GM21360 (cell line): ENCODE measurements around the gene ATP6V0C.

Experiments
- ATAC-seq: cut with Tn5 transposase; IDR thresholded peaks from one replicate; pipeline ENCODE4 v1.9.1; 2021; ENCODE audit warnings: mild to moderate bottlenecking, moderate library complexity; ENCODE audit not compliant: unreplicated experiment

Gene ATP6V0C

DNA sequence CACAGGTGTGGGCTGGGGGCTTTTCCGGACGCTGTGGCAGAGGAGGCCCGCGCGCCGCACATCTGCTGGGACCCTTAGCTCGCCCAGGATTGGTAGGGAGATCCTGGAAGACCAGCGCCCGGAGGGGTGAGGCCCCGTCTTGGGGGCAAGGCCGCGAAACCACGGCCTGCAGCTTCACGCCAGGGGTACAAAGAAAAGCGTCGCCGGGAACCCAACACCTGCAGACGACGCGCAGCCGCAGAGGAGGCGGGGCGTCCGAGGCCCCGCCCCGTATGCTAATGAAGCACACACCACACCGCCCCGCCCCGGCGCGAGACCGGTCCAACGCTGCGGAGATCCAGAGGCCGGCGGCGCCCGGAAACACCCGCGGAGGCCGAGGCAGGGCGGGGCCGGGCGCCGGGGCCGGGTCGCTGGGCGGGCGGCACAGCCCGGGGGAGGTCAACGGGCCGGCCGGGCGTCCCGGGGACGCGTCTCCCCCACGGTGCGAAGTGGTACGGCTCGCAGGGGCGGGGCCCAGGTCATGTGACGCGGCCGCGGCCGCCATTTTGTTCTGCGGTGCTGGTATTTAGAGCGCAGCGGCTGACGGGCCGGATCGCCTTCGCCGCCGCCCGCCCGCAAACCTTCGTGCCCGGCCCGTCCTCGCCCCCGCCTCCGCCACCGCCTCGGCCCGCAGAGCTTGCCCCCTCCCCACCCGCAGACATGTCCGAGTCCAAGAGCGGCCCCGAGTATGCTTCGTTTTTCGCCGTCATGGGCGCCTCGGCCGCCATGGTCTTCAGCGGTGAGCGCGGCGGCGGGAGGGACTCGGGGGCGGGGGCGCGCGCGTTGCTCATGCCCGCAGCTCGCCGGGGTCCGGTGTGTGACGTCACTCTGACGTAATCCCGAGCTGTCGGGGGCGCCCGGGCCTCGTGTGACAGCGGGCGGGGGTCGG, at the start of gene ATP6V0C:
Gene ATP6V0C (plus strand): TSS at position 548 of the 928 bp plus-strand sequence. CDS start 152 bp downstream, at position 700.
- peak; percentile 63 for ATAC-seq

DNA sequence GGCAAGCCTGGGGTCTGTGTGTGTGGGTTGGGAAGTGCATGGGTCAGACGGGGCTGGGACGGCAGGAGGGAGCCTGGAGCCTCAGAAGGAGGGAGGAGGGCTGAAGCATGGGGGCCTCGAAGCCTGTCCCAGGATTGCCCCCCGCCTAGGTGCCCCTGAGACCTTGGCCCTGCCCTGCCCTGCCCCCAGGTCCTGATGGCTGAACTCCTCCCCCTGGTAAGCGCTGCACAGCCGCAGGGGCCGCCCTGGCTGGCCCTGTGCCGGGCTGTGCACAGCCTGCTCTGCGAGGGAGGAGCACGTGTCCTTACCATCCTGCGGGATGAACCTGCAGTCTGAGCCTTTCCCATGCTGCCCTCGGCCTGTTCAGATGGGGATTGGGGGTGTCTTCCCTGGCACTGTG, 49.4 kb upstream of the ATP6V0C start:
- no peak for ATAC-seq

DNA sequence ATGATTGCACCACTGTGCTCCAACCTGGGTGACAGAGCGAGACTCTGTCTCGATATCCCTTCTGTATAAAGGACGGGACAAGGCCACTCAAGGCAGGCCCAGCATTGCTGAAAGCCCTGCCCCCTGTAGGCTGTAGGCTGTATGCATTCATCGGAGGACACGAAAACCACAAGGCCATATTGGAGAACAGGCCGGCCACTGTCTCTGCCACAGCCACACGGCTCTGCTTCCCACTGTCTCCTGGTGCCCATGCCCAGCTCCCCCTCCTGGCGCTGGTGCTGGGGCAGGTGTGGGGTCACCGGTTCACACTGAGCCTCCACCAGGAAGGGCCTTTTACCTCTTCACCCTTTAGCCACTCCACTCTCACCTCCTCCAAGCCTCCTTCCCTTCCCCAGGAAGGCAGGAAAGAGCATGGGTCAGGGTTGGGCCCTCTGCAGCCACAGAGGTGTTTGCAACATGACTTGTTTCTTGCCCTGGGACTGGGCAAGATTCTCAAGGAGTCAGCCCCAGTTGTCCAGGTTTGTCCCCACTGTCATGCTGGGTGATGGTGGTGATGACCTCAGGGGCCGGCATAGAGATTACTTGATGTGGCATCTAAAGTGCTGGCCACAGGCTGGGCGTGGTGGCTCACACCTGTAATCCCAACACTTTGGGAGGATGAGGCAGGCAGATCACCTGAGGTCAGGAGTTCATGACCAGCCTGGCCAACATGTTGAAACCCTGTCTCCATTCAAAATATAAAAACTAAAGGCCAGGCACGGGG, 47.9 kb upstream of the ATP6V0C start:
- ATAC-seq: no peak

DNA sequence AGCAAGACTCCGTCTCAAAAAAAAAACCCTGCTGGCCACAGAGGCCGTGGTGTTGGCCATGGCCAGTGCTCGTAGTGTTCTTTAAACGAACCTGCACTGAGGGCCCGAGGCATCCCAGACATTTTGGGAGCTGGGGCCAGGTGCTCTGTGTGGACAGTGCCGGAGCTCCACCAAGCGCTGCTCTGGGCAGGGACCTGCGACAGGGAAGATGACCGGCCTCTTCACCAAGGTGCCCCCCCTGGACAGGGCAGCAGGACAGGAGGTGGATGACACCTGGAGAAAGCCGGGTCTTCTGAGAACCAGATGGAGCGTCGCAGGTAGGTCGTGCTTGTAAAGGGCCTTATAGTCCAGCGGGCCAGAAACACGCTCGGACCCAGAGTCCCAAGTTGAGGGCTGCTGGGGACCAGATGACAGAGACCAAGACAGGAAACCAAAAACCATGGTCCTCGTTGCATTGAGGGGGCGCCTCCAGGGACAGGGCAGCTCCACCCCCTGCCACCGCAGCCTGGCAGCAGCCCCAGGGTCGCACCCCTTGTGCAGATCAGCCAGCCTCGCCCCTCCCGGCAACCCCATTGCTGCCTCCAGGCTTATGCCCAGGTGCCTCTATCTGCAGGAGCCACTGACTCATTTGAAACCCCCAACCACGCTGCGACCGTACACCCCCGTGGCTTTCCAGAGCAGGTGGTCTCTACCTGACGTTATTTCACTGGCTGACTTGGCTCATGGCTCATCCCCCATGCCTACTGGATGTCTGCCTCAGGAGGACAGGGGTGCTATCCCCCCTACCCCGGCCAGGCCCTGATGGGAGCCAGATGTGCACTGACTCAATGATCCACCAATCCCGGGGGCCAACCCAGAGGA, 46.9 kb upstream of the ATP6V0C start:
- no peak for ATAC-seq

DNA sequence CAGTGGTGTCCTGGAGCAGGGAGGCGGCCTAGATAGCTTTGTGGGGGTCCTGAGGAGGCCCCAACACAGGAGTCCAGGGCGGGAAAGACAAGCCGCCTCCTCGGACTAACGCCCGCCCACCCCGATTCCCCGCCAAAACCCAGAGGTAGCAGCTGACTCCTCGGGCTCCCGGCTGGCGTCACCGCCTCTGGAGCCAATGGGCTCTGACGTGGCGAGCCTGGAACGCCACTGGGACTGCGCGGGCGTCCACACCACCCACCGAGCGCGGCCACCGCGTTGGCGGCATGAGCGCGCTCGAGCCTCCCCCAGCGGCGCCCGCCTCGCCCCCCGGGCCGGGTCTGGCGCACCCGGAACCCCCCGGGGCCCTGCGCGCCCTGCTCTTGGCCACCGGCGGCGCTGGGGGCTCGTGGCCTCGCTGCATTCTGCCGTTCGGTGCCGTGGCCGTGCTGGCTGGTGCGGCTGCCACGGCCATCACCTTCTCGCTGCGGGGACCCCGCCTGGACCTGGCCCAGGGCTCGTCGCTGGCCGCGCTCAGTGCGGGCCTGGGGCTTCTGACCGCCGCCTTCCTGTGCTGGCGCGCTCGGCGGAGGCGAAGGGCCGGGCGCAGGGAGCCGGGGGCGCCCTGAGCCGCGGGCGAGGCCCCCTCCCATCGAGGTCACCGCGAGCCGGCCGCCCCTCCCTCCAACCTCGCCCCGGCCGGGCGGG, 46.1 kb upstream of the ATP6V0C start:
- no peak for ATAC-seq

DNA sequence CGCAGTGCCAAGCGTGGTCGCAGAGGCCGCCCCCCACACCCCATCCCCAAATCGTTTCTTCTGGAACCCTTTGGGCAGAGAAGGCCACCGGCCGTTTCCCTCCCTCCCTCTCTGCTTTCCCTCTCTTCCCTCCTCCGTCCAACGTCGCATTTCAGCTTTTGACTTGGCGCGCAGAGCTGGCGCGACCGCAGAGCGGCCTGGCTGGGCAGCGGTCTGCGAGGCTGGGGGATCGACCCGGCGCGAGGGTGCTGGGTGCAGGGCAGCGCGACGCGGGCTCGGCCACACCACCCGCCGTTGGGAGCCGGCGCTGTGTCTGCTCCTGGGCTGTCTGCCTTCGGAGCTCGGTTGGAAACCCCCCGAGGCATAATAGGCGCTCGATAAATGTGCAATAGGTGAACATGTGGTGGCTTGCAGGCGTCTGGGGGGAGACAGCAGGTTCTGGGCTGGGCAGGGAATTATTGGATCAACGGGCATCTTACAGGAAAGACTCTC, 45.5 kb upstream of the ATP6V0C start:
- ATAC-seq: no peak

DNA sequence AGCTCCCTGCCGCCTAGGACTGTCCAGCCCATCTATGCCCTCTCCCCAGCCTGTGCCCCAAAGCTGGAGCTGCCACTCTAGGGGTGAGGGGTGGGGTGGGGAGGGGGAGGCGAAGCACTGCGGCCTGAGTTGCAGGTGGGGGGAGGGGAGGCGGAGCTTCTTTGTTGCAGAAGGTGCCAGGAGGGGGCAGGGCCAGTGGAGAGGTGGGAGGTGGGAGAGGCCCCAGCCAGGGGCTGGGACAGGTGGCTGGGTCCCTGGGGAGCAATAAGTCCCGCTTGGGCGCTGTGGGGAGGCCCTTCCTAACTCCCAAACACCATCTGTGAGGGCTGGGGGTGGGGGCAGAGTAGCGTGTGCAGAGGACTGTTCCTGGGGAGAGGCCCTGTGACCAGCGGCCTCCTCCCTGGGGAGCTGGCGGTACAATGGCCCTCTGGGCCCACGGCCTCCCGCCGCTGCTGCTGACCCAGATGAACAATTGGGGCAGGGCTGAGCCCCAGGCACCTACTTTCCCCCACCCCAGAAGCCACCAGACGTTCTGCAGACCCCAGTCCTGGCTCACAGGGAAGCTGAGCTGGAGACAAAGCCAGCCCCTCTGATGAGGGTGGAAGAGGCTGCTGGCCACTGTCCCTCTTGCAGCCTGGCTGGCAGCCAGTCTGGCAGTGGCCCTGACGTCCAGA, 44.9 kb upstream of the ATP6V0C start:
- ATAC-seq: no peak

DNA sequence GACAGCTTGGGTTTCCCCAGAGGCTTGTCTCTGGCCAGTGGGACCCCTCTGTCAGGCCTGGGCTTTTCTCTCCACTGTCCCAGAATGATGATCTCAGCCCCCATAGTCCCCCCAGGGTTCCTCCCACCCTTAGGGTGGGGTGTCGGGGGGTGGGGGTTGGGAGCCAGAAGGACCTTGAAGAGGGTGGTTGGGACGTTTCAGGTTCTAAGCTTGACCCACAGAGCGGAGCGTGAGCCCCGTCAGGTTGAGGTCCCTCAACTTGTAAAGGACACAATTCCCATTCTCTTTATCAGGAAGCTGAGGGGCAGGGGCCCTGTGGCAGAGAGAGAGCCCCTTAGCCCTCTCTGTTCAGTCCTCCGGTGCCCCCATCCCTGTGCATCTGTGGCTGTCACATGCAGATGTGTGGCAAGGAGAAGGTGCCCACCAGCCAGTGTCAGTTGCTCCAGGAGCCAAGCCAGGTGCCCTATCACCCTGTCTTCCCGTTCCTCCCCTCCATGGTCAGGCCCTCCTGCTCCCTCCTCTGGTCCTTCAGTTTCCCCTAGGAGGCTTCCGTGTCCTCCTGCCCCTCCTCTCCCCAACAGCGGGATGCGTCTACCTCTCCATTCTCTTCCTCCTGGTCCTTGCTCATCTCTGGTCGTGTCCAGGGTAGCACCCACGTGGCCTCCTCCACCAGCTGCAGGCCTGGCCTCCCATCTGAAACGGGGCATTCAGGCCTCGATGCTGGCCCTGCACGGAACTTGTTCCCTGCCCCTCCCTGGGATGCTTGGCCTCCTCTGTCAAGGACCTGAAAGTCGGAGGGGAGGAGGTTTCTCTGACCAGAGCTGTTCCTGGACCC, 44.1 kb upstream of the ATP6V0C start:
- no peak for ATAC-seq

DNA sequence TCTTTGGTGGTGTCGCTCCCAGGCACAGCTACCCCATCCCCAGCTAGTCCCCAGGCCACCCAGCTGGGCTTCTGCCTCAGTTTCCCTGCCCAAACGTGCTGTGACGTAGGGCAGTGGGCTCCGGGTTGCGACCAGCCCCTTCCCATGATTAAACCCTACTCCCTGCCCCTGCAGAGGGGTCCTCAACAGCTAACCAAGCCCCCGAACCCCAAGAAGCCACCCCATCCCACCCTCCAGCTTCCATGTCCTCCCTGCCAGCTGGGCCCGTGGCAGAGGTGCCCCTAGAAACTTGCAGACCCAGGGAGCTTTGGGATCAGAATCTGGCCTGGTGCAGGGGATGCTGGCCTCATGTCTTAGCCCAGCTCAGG, 43.5 kb upstream of the ATP6V0C start:
- no peak for ATAC-seq

DNA sequence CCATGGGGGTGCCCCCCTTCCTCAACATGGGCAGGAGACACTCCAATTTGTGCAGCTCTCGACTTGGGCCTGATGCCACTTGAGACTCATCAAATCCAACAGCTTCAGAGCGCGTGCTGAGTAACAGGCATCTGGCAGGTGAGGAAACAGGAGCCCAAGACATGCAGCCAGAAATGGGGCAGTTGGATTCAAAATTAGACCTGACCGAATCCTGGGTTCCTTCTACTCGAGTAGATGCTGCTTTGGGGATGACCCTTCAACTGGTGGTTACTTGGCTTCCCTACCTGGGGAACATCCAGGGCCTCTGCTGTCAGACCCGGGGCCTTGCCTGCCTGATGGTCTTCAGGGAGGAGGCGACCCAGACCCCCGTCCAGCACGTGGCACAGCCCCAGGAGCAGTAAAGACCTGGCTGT, 43.1 kb upstream of the ATP6V0C start:
- no peak for ATAC-seq

DNA sequence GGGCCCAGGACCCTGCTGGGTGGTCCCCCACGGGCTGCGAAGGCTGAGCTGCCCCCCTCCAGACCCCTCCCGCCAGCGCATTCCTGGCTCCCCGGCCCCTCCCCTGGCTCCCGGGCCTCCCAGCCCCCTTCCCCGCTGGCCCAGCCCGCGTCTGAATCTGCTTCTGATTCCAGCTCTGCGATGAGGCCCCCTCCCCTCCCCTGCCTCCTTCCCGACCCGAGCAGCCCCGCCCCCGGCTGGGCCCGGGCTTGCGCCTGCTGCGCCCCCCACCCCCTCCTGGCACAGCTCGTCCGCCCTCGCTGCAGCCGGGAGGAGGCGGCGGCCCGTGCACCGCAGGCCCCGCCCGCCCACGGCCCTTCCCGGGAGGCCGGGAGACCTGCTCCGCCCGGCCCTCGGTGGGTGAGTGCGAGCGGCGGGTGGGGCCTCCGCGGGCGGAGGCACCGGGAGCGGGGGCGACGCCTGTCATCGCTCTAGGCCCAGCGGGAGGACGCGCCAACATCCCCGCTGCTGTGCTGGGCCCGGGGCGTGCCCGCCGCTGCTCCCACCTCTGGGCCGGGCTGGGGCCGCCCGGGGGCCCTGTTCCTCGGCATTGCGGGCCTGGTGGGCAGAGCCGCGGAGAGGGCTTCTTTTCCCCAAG, 42.6 kb upstream of the ATP6V0C start, which contains the start of gene NTN3:
Gene NTN3 (plus strand): TSS at position 282 of the 637 bp plus-strand sequence. CDS start 405 bp downstream, outside the sequence.
- ATAC-seq: no peak

DNA sequence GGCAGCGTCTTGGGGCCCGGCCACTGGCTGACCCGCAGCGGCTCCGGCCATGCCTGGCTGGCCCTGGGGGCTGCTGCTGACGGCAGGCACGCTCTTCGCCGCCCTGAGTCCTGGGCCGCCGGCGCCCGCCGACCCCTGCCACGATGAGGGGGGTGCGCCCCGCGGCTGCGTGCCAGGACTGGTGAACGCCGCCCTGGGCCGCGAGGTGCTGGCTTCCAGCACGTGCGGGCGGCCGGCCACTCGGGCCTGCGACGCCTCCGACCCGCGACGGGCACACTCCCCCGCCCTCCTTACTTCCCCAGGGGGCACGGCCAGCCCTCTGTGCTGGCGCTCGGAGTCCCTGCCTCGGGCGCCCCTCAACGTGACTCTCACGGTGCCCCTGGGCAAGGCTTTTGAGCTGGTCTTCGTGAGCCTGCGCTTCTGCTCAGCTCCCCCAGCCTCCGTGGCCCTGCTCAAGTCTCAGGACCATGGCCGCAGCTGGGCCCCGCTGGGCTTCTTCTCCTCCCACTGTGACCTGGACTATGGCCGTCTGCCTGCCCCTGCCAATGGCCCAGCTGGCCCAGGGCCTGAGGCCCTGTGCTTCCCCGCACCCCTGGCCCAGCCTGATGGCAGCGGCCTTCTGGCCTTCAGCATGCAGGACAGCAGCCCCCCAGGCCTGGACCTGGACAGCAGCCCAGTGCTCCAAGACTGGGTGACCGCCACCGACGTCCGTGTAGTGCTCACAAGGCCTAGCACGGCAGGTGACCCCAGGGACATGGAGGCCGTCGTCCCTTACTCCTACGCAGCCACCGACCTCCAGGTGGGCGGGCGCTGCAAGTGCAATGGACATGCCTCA, 41.9 kb upstream of the ATP6V0C start:
- ATAC-seq: no peak

DNA sequence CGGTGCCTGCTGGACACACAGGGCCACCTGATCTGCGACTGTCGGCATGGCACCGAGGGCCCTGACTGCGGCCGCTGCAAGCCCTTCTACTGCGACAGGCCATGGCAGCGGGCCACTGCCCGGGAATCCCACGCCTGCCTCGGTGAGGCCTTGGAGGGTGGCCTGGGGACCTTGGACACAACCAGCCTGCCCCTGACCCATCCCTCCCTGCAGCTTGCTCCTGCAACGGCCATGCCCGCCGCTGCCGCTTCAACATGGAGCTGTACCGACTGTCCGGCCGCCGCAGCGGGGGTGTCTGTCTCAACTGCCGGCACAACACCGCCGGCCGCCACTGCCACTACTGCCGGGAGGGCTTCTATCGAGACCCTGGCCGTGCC, 41.3 kb upstream of the ATP6V0C start:
- ATAC-seq: no peak

DNA sequence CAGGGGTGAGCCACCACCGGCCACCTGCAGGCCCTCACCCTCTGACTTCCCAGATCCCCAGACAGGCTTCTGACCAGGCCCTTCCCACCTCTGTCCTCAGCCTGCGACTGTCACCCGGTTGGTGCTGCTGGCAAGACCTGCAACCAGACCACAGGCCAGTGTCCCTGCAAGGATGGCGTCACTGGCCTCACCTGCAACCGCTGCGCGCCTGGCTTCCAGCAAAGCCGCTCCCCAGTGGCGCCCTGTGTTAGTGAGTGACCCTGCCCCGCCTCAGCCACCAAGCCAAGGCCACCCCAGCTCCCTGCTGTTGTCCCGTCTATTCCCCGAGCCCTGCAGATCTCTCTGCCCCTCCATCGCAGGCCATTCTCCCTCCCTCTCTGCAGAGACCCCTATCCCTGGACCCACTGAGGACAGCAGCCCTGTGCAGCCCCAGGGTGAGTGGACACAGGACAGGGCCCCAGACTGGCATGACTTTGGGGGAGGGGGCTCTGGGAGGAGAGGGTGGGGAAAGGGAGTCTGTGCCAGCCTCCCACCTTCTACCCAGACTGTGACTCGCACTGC, 40.8 kb upstream of the ATP6V0C start:
- ATAC-seq: no peak

DNA sequence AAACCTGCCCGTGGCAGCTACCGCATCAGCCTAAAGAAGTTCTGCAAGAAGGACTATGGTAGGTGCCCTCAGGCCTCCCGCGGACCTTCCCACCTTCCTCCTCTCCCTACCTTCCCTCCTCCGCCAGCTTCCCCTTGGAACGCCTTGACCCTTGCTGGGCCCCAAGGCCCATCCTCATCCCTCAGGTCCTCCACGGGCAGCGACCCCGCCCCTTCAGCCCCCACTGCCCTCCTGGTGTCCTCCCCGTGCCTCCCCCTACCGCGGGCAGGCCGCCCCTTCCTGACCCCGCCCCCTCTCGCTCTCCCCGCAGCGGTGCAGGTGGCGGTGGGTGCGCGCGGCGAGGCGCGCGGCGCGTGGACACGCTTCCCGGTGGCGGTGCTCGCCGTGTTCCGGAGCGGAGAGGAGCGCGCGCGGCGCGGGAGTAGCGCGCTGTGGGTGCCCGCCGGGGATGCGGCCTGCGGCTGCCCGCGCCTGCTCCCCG, 40.3 kb upstream of the ATP6V0C start:
- no peak for ATAC-seq

DNA sequence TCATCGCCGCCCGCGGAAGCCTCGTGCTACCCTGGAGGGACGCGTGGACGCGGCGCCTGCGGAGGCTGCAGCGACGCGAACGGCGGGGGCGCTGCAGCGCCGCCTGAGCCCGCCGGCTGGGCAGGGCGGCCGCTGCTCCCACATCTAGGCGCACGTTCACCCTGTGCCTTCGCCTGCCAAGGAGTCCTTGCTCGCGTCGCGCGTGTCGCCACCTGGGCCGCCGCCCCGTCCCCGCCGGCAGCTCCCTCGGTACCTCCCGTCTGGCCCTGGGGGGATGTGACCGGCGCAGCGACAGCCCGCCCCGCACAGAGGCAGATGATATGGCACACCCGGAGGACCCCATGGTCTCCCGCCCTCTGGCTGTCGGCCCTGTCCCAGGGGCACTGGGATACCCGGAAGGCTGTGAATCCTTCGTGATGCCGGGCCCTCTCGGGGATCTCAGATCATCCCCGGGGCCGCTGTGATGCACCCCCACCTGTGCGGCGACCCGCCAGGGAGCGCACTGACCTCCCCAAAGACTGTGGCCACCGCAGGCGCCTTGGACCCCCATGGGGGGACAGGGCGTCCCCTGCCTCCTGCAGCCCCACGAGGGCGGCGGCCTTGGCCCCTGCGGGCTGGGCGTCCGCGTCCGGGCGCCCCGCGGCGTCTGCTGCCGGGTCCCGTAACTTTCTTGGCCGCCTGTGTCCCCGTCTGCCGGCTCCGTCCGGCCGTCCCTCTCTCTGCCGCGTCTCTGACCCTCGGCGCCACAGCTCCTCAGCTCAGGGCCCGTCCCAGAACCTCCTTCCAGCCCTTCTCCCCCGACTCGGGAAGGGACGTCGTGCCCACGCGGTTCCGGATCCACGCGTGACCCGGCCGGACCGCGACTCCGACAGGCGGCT, 39.5 kb upstream of the ATP6V0C start:
- no peak for ATAC-seq
